PC-9 (cell line): ENCODE data around the gene SRSF3. TPM values are rescaled to one million over a fixed set of nuclear protein-coding genes. Genes with fewer than 3 reads are reported as not detected.
A peak's percentile ranks its signal among the peaks of the same experiment; 100 is the strongest.

Experiments used
- Bru-seq: library from RNA; stranded (reverse); fragments of 400-500 nt; gene quantifications from one replicate; lab custom pipeline; 2021; lab: Mats Ljungman, UMichigan
- BruChase-seq, 2 experiments: library from RNA; stranded (reverse); fragments of 400-500 nt; gene quantifications; one replicate each; lab custom pipeline; 2021; lab: Mats Ljungman, UMichigan
- BruUV-seq: library from RNA; stranded (reverse); fragments of 400-500 nt; replicated peaks from 2 replicates; lab custom pipeline; 2021; lab: Mats Ljungman, UMichigan
- CTCF ChIA-PET: fragments of 300-600 bp; sonication (Branson Sonifier 250); formaldehyde crosslinking; loops from one replicate; lab custom pipeline; 2022; ENCODE audit warnings: antibody characterized with exemption; lab: Charles Lee
- POLR2A ChIA-PET: fragments of 300-600 bp; sonication (Branson Sonifier 250); formaldehyde crosslinking; loops from one replicate; lab custom pipeline; 2022; ENCODE audit warnings: antibody characterized with exemption; ENCODE audit not compliant: unreplicated experiment; lab: Charles Lee
- DNase-seq, 2 experiments: peaks; one replicate each; pipeline versions ENCODE4 v3.0.0 to v3.0.0-alpha.2; 2015 to 2022; ENCODE audit warnings: mixed read lengths in 1 of 2
- H2AFZ ChIP-seq: fragments of 200-600 bp; sonication (generic); 2 replicates; pipeline ENCODE4 v1.8.1; 2017; ENCODE audit warnings: antibody characterized with exemption
- H3F3A ChIP-seq: fragments of 200-600 bp; sonication (generic); 2 replicates; pipeline ENCODE4 v1.8.1; 2017; ENCODE audit warnings: antibody characterized with exemption, mild to moderate bottlenecking, low read depth; ENCODE audit not compliant: insufficient read depth
- H3K27ac ChIP-seq: fragments of 200-600 bp; sonication (generic); 2 replicates; pipeline ENCODE4 v1.6.1; 2016; ENCODE audit warnings: mixed run types
- H3K27me3 ChIP-seq: fragments of 200-600 bp; sonication (generic); 2 replicates; pipeline ENCODE4 v1.6.1; 2016; ENCODE audit warnings: low read depth, mixed run types; ENCODE audit not compliant: insufficient read depth
- H3K36me3 ChIP-seq: fragments of 200-600 bp; sonication (generic); 2 replicates; pipeline ENCODE4 v1.6.1; 2016; ENCODE audit warnings: low read depth, mixed run types
- H3K4me1 ChIP-seq: fragments of 200-600 bp; sonication (generic); replicated peaks from 2 replicates; pipeline ENCODE4 v1.6.1; 2016; ENCODE audit warnings: mixed run types; ENCODE audit not compliant: insufficient read depth
- H3K4me2 ChIP-seq: fragments of 200-600 bp; sonication (generic); 2 replicates; pipeline ENCODE4 v1.6.1; 2017; ENCODE audit warnings: mixed run types
- H3K4me3 ChIP-seq: fragments of 200-600 bp; sonication (generic); 2 replicates; pipeline ENCODE4 v1.6.1; 2016; ENCODE audit warnings: mixed run types
- H3K79me2 ChIP-seq: fragments of 200-600 bp; sonication (generic); 2 replicates; pipeline ENCODE4 v1.6.1; 2017; ENCODE audit warnings: low read depth, mixed run types
- H3K9me2 ChIP-seq: fragments of 200-600 bp; sonication (generic); 2 replicates; pipeline ENCODE4 v1.8.1; 2017; ENCODE audit warnings: mild to moderate bottlenecking; ENCODE audit not compliant: insufficient read depth
- H3K9me3 ChIP-seq: fragments of 200-600 bp; sonication (generic); 2 replicates; pipeline ENCODE4 v1.8.1; 2016; ENCODE audit warnings: low read depth; ENCODE audit not compliant: insufficient read depth
- H4K20me1 ChIP-seq: fragments of 200-600 bp; sonication (generic); 2 replicates; pipeline ENCODE4 v1.8.1; 2017; ENCODE audit not compliant: insufficient read depth
- CTCF ChIP-seq: fragments of 200-600 bp; sonication (generic); conservative IDR thresholded peaks from 2 replicates; pipeline ENCODE4 v1.6.1; 2017; ENCODE audit warnings: mixed run types, antibody characterized with exemption, mild to moderate bottlenecking, moderate library complexity
- EZH2 ChIP-seq: fragments of 200-600 bp; sonication (generic); IDR thresholded peaks from 2 replicates; pipeline ENCODE4 v1.8.0; 2017; ENCODE audit warnings: antibody characterized with exemption, low read depth
- intact Hi-C: fragments of 100-400 bp; cut with micrococcal nuclease; formaldehyde crosslinking; loops from one replicate; pipeline ENCODE4 v1.10.0; 2022; ENCODE audit not compliant: unreplicated experiment
- long read RNA-seq: library from polyadenylated mRNA; stranded (forward); transcript quantifications from one replicate; pipeline ENCODE4 v2.0.0, GENCODE V29; 2022
- total RNA-seq: library from RNA; stranded (reverse); gene quantifications from 2 replicates; pipeline ENCODE4 v1.2.3, GENCODE V29; 2021

SRSF3 gene
- total RNA-seq (278 and 282 TPM in 2 replicates), Bru-seq, nascent RNA (percentile 100 among the genes with signal in this experiment), BruChase-seq, experiment 1, labeled RNA remaining after a 2-hour chase (percentile 99 among the genes with signal in this experiment), BruChase-seq, experiment 2, labeled RNA remaining after a 6-hour chase (percentile 99 among the genes with signal in this experiment)
- long read RNA-seq, full-length matches to known transcripts = 415 of 424 reads
- long read RNA-seq, partial matches to known transcripts = 1 of 424 reads
- long read RNA-seq, other reads (novel, unspliced or antisense) = 8 of 424 reads

DNA sequence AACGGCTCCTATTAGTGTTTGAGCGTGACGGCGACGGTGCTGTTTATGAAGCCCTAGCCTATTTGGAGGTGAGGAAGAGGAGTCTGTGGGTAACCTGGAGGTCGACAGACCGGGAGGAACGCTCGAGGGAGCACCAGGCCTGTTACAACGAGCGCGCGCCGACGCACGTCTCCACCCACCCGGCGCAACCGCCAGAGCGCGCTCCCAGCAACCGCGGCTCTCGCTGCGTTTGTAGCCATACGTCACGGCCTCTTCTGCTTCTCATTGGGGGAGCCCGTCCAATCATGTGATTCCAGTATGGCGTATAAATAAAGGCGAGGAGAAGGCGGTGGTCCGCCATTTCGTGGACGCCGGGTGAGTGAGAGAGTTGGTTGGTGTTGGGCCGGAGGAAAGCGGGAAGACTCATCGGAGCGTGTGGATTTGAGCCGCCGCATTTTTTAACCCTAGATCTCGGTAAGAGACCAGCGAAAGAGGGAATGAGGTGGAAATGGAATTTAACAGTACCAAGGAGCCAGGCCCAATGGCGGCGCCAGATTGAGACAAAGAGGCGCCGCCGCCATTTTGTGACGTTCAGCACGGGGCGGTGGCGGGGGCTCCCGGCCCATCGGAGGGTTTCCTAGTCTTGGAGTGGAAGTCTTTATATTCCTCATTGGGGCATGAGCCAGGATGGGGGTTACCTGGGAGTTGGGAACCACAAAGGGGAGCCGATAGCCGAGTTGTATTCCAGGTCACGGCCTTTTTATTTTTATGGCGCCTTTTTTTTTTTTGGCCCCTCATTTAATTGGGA lies at the start of gene SRSF3:
TSS of gene SRSF3 (plus strand) at position 334 of the 787 bp plus-strand sequence. CDS start 2,401 bp downstream, outside the sequence.
- Histone ChIP-seq H3K4me1 (peaks cover 55% of the 10 kb centered on the region), H3K27me3 (no peaks in the 10 kb centered on the region), H3K9me2 (no peaks in the 10 kb centered on the region), H3K36me3 (peaks cover 43% of the 10 kb centered on the region), H4K20me1 (peaks cover 46% of the 10 kb centered on the region), H3K79me2 (peaks cover 71% of the 10 kb centered on the region), H2AFZ (peak within 1 kb of the TSS; percentile 87), H3K4me3 (peak within 1 kb of the TSS; percentile 100), H3K27ac (peak within 1 kb of the TSS; percentile 93), H3F3A (peaks cover 72% of the 10 kb centered on the region), H3K4me2 (peak within 1 kb of the TSS; percentile 94), H3K9me3 (no peaks in the 10 kb centered on the region)
- CTCF ChIA-PET = interaction anchor here (0.9 kb wide), 1 partner anchor 14 kb away, joined by 13 read pairs; no protein-coding TSS in a partner anchor
- TF ChIP-seq CTCF = peak; percentile 42; the same call in 1 of the 2 replicates
- TF ChIP-seq EZH2 = no peak
- TSS peak; percentile 65 for BruUV-seq
- DNase-seq = peak; percentile 91 to 95
- POLR2A ChIA-PET = interaction anchor here (0.6 to 0.7 kb wide), 3 partner anchors 27 to 668 kb away, joined by 4 read pairs; no protein-coding TSS in a partner anchor
- intact Hi-C loops = loop anchor here (5.0 kb wide), 2 partner anchors 67 to 152 kb away; partner anchors contain the start of genes KCTD20 and PXT1

DNA sequence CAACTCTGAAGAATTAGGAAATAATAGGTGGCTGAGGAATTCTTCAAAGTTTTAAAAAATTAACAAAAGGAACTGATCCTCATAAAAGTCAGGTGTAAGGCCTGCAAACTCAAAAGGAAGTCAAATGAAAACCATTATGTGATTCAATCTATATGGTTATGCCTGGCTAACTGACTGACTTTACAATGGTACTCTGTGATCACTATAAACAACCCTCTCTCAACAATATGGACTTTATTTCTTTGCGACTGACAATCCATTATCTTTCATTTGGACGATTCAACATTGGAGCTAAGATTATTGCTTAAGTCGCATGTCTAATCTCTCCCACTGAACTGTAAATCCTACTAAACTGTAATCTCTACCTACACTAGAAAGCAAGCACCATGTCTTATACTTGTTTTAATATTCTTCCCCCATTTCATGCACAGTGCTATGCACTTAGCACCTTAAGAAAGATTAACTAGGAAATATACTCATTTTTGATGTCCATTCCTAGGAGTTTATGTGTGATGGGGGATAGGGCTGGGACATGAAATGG lies 48.3 kb upstream of the SRSF3 start:
- CTCF ChIA-PET = interaction anchor here (0.7 kb wide), 1 partner anchor 246 kb away, joined by 14 read pairs; no protein-coding TSS in a partner anchor
- peaks cover 62% of the 10 kb centered on the region for H3K79me2 ChIP-seq

More for the DNA sequence above, 48.3 kb upstream of the SRSF3 start:
- peaks cover 37% of the 10 kb centered on the region for H3K4me1 ChIP-seq
- DNase-seq = no peak
- POLR2A ChIA-PET = interaction anchor here (0.8 to 1.0 kb wide), 2 partner anchors 31 to 34 kb away, joined by 4 to 12 read pairs; no protein-coding TSS in a partner anchor
- H3K9me2 ChIP-seq = no peaks in the 10 kb centered on the region
- H3K4me2 ChIP-seq = peak overlapping the region; percentile 94
- intact Hi-C loops = no loop called here
- H3K9me3 ChIP-seq = no peaks in the 10 kb centered on the region
- no peaks in the 10 kb centered on the region for H3K27me3 ChIP-seq
- H3K4me3 ChIP-seq = peak overlapping the region; percentile 92
- no TSS peak for BruUV-seq
- H3K36me3 ChIP-seq = peaks cover 10% of the 10 kb centered on the region
- TF ChIP-seq CTCF (no peak), EZH2 (no peak)
- H3K27ac ChIP-seq = peak overlapping the region; percentile 51; the same call in 1 of the 2 replicates
- H2AFZ ChIP-seq = no peak overlapping the region
- peaks cover 10% of the 10 kb centered on the region; the same call in 1 of the 2 replicates for H4K20me1 ChIP-seq
- no peaks in the 10 kb centered on the region; the same call in 1 of the 2 replicates for H3F3A ChIP-seq
